ENCODE measurements around the gene RBBP8.

DNA sequence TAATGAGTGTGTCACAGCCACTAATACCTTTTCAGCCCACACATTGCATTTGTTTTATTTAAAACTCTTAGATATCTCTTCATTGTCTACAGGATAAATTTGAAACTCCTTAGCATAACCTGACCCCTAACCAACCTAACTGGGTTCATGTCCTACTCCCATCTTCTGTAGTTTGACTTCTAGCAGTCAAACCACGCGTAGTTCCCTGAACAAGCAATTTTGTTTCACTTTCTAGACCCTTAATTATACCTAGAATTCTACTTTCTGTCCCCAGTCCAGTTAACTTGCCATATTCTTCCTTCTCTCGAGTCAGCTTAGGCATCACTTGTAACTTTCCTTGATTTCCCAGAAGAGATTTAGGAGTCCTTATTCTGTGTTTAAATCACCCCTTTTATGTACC, 55.1 kb downstream of the RBBP8 start:
- TF ChIP-seq, protein P1, sequence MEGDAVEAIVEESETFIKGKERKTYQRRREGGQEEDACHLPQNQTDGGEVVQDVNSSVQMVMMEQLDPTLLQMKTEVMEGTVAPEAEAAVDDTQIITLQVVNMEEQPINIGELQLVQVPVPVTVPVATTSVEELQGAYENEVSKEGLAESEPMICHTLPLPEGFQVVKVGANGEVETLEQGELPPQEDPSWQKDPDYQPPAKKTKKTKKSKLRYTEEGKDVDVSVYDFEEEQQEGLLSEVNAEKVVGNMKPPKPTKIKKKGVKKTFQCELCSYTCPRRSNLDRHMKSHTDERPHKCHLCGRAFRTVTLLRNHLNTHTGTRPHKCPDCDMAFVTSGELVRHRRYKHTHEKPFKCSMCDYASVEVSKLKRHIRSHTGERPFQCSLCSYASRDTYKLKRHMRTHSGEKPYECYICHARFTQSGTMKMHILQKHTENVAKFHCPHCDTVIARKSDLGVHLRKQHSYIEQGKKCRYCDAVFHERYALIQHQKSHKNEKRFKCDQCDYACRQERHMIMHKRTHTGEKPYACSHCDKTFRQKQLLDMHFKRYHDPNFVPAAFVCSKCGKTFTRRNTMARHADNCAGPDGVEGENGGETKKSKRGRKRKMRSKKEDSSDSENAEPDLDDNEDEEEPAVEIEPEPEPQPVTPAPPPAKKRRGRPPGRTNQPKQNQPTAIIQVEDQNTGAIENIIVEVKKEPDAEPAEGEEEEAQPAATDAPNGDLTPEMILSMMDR (IDR thresholded peaks at IDR 0.05; ENCODE audit: poor library complexity, severe bottlenecking): no peak
- TF ChIP-seq EZH2 (IDR thresholded peaks at IDR 0.05; ENCODE audit: borderline replicate concordance, insufficient read depth, low read length, poor library complexity, severe bottlenecking) (no peak), EP300 (conservative IDR thresholded peaks at IDR 0.05; ENCODE audit: poor library complexity, severe bottlenecking) (no peak), POLR2AphosphoS5 (IDR thresholded peaks at IDR 0.05) (no peak), TAF1 (IDR thresholded peaks at IDR 0.05; ENCODE audit: low read depth) (no peak), REST (IDR thresholded peaks at IDR 0.05; ENCODE audit: borderline replicate concordance) (no peak), MXI1 (conservative IDR thresholded peaks at IDR 0.05; ENCODE audit: poor library complexity, severe bottlenecking) (no peak), SMC3 (conservative IDR thresholded peaks at IDR 0.05; ENCODE audit: poor library complexity) (no peak)
